Measurements from ENCODE around the gene EIF4G3.
"Not testable (repeated sequence)": the region's sequence is repeated elsewhere in the genome, so short reads cannot be mapped to it uniquely, and the experiment has no call there.

The EIF4G3 gene

GRCh38 chr1:21149855-21150432 lies 26.8 kb downstream of the EIF4G3 start:
- peak; percentile 93 for DNase-seq (ENCODE audit: low read depth)

GRCh38 chr1:21149430-21149854 lies 27.3 kb downstream of the EIF4G3 start:
- peak; percentile 63 for DNase-seq (ENCODE audit: low read depth)

GRCh38 chr1:21143752-21144151 lies 32.9 kb downstream of the EIF4G3 start:
- DNase-seq (ENCODE audit: low read depth), result no peak

GRCh38 chr1:21143138-21143537 lies 33.6 kb downstream of the EIF4G3 start:
- DNase-seq (ENCODE audit: low read depth), result no peak

- DNase-seq (ENCODE audit: low read depth), result no peak
Observed at GRCh38 chr1:21141030-21141429, 35.7 kb downstream of the EIF4G3 start.

GRCh38 chr1:21139601-21140000 lies 37.1 kb downstream of the EIF4G3 start:
- DNase-seq (ENCODE audit: low read depth), result no peak

- not testable (repeated sequence) for DNase-seq (ENCODE audit: low read depth)
Observed at GRCh38 chr1:21136344-21136743, 40.4 kb downstream of the EIF4G3 start.

- no peak for DNase-seq (ENCODE audit: low read depth)
Observed at GRCh38 chr1:21131200-21131599, 45.5 kb downstream of the EIF4G3 start.

GRCh38 chr1:21129407-21129806 lies 47.3 kb downstream of the EIF4G3 start:
- DNase-seq (ENCODE audit: low read depth), result no peak

GRCh38 chr1:21126324-21126723 lies 50.4 kb downstream of the EIF4G3 start:
- DNase-seq (ENCODE audit: low read depth), result no peak

- peak; percentile 63 for DNase-seq (ENCODE audit: low read depth)
Observed at GRCh38 chr1:21124846-21125245, 51.9 kb downstream of the EIF4G3 start.

GRCh38 chr1:21123287-21123948 lies 53.3 kb downstream of the EIF4G3 start:
- DNase-seq (ENCODE audit: low read depth), result no peak

- peak; percentile 7 for DNase-seq (ENCODE audit: low read depth)
Observed at GRCh38 chr1:21121764-21122471, 54.8 kb downstream of the EIF4G3 start.

GRCh38 chr1:21118167-21118566 lies 58.5 kb downstream of the EIF4G3 start:
- DNase-seq (ENCODE audit: low read depth), result no peak

GRCh38 chr1:21117597-21118001 lies 59.1 kb downstream of the EIF4G3 start:
- no peak for DNase-seq (ENCODE audit: low read depth)

- DNase-seq (ENCODE audit: low read depth), result no peak
Observed at GRCh38 chr1:21117159-21117558, 59.5 kb downstream of the EIF4G3 start.

GRCh38 chr1:21115098-21115760 lies 61.5 kb downstream of the EIF4G3 start:
- peak; percentile 11 for DNase-seq (ENCODE audit: low read depth)

- DNase-seq (ENCODE audit: low read depth), result no peak
Observed at GRCh38 chr1:21114431-21114830, 62.3 kb downstream of the EIF4G3 start.

GRCh38 chr1:21110163-21110562 lies 66.5 kb downstream of the EIF4G3 start:
- DNase-seq (ENCODE audit: low read depth), result no peak

- no peak for DNase-seq (ENCODE audit: low read depth)
Observed at GRCh38 chr1:21106709-21107108, 70.0 kb downstream of the EIF4G3 start.

- DNase-seq (ENCODE audit: low read depth), result no peak
Observed at GRCh38 chr1:21106238-21106637, 70.5 kb downstream of the EIF4G3 start.

GRCh38 chr1:21105807-21106206 lies 70.9 kb downstream of the EIF4G3 start:
- no peak for DNase-seq (ENCODE audit: low read depth)

- no peak for DNase-seq (ENCODE audit: low read depth)
Observed at GRCh38 chr1:21104683-21105082, 72.0 kb downstream of the EIF4G3 start.

All from fibroblast of gingiva (primary cell).